Germinal center (tissue), 1 donor: ENCODE data around the gene BPGM.

Source experiments
- DNase-seq: peaks from one replicate; pipeline ENCODE4 v3.0.0; 2012; ENCODE audit warnings: mixed read lengths, low spot score

BPGM gene

DNA sequence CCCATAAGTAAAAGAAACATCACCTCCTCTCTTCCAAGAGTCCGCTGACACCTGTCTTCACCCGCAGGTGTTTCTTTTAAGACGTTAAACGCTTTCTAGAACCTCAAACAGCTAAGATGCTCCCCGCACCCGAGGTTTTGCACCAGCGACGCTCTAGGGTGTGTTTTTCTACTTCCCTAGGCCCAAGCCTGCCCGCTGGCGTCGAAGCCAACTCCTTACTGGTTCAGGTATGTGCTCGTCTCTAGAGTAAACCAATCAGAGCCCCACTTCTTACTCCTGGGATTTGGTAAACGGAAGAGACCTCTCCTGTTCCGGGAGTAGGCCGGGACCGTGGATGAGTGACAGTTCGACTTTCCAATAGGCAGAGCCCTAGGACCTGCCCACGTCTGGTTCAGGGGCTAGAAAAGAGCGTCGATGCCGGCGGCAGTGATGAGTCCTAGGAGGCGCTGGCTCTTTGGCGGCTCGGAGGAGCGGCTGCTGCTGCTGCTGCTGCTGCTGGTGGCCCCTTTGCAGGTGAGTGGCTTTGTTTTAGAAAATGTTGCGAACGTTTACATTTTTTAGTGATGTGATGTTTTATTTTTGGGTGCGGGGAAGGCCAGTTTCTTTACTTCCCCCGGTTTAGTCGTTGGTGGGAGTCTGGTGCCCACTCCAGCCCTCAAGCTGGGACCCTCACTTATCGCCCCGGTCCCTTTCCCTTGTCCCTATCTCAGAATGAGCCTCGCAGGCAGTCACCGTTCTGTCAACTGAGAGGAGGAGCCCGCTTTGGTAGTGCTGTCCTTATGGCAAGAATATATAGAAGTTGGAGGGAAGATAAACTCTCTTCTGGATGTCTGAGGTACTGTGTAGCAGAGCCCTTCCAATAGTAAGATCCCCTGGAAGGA, at the start of gene BPGM:
Gene BPGM (plus strand): TSS at position 429 of the 881 bp plus-strand sequence. CDS start 14,655 bp downstream, outside the sequence.
- DNase-seq: peak; percentile 97

DNA sequence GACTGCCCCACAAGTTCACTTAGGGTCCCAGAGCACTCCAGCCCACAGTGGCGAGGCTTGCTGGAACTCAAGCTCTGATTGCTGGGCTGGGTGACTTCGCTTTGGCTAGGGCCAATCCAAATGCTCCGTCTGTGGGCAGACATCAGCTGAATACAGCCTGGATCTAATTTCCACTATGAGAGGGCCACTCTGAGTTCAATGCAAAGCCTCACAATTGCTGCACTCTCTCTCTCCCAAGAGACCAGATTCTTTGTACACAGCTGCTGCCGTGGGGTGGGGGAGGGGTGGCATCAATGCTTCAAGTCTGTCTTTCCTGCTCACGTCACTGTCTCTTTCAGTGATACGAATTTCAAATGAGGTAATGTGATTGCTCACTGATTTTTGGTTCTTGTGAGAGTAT, 47.3 kb upstream of the BPGM start:
- no peak for DNase-seq

DNA sequence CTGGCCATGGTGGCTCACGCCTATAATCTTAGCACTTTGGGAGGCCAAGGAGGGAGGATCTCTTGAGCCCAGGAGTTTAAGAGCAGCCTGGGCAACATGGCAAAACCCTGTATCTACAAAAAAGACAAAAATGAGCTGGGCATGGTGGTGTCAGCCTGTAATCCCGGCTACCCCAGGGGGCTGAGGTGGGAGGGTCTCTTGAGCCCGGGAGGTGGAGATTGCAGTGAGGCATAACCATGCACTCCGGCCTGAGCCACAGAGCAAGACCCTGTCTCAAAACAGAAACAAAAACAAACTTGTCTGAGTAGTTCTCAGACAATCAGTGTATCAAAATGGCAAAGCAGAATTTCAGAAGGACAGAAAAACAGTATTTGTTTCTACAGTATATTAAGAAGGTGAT, 45.2 kb upstream of the BPGM start:
- no peak for DNase-seq

DNA sequence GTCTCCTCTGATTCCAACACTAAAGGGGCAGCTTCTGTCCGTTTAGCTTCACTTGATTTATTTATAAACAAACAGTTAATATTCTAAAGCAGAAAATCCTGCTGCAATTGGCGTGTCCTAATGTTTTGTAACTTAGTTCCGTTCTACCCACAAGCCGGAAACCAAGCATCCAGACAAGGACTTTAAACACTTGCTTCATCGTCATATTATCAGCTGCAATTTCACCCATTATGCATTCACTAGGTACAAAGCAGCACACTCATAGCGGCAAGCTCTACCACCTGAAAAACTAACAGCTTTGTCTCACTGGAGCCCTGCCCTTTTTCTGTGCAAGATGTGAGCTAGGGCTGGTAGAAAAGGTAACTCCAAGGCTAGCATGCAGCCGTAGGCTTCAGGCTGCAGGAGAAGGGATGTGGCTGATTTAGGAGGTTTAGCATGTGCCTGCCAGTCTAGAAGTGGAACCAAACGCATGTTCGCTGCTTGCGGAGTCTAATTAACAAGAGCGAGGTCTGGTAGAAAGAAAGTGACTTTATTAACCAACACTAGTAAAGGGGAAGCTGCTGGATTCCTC, 43.7 kb upstream of the BPGM start:
- no peak for DNase-seq

DNA sequence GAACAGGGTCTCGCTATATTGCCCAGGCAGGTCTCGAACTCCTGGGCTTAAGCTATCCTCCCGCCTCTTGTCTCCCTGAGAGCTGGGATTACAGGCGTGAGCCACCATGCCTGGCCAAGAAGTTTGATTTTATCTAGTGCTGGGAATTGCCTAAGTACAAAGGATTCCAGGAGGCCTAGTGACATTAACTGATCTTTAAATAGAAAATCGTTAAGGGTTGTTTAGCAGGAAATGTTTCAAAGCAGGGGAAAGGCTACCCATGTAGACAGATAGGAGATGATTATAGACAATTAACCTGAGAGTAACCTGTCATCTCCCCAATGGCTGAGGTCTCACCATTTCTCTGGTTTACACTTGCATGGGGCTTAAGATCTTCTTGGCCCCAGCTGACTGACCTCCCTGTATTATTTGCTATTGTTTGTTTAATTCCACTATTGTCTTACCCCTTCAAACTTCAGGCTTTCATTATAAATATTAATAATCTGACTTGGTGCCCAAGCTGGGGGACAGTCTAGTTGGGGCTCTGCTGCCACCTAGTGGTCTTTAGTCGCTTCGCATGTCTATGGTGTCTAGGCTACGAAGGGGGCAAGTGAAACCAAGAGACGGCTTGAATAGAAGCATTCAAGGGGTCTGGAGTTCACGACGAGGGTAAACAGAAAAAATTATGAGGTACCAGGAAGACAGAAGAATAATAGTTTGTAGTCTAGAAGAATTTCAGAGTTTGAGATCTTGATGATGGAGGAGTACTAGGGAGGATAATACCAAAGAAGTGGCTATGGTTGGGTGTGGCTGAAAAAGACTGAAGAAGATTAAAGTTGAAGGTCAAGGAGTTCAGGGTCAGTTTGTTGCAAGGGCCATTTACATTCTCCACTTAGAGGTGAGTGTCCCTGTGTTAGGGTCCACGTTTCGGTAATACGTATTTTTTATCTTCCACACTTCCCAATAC, 40.4 kb upstream of the BPGM start:
- DNase-seq: peak; percentile 49

DNA sequence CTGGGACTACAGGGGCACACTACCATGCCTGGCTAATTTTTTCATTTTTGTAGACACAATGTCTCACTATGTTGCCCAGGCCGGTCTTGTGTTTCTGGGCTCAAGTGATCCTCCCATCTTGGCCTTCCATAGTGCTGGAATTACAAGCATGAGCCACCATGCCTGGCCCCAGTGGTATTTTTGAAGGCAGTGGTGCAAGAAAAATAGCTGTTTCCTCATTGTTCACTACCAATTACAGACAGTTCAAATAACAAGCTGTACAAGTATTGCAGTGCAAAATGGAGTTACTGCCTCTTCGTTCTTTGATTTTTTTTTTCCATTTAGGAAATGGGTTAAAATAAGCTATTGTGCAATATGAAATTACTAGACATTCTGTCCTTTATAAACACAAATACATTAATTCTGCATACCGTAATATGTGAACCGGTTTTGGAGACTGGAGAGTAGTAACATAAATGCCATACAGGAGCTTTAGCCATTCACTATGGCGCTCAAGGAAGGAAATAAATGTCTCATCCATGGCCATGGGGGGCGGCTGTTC, 35.0 kb upstream of the BPGM start:
- DNase-seq: no peak

DNA sequence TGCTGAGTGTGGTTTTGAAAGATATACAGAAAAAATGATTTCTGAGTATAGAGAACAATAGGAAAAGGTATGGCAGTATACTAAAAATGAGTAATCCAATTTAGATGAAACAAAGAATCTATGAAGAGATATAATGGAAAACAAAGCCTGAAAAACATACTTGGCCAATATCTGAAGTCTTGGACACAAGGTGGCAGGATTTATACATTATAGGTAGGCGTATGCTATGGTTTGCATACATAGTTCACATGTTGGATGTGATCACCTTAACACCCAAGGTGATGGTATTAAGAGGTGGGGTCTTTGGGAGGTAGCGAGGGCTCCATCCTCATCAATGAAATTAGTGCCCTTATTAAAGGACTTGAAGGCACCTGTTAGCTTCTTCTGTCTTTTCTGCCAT, 34.5 kb upstream of the BPGM start:
- DNase-seq: no peak

DNA sequence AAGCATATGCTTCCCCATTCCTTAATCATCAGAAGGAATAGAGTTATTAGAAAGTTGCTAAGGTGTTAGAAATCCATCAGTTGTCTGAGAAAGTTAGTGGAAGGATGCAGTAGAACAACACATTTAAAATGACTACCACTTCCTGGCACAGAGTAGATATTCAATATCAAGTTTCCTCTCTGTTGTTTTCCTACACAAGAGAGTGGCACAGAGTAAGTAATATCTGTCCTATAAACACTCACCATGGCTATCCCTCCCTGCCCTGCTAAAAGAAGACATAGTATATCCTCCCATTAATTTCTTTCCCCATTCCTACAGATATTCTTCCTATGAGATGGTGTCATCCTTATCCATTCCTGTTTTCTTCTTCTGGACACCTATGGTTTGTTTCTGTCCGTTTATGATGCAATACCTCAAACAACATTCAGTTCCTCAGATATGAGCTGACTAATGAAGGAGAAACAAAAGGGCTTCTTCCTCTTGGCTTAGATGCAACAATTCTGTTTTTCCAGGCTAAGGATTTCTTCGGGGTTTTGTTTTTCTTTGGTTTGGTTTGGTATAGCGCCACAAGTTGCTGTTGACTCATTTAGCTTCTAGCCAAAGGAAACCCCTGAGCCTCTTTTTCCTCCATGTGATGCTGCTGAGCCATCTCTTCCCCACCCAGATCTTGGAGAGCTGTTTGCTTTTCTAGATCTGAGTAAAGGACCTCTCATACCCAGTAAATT, 32.9 kb upstream of the BPGM start:
- DNase-seq: no peak

DNA sequence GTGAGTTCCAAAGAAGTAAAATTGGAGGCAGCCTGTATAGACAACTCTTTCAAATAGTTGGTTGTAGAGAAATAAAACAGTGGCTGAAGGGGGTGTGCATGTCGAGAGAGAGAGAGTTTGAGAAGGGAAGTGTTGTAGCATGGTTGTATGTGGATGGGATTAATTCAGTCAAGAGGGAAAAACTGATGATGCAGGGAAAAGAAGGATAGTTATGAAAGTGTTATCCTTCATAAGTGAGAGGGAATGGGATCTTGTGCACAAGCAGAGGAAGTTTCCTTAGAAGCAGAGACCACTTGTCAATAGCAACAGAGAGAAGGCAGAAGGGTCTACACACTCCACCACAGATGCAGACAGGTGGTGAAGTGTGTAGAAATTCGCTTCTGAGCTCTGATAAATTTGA, 30.0 kb upstream of the BPGM start:
- DNase-seq: no peak

DNA sequence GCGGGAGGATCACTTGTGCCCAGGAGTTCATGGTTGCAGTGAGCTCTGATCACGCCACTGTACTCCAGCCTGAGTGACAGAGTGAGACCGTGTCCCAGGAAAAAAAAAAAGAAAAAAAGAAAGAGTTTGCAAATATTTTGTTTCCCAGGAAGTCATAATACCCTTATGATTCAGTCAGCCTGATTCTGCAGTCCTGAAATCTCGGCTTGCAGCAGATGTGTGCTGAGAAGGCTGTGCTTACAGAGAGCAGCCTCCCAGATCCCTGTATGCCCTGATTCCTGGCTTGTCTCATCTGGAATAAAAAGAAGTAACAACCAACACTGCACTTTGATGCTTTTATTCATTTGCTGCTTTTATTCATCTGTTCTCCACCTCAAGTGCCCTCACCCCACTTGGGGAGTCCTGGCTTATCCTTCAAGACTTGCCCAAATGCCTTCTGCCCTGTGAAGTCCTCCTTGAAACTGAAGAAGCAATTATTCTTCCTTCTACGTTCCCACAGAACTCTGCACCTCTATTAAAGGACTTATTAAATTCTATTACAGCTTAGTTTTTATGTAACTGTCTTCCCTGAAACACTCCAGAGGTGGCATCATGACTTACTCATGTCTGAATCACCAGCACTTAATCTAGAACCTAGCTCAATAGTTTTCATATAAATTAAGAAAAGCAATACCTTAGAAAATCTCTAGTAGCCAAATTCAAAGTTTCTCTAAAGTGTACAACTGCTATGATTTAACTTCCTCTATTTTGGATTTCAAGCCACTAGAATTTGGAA, 27.7 kb upstream of the BPGM start:
- DNase-seq: no peak

DNA sequence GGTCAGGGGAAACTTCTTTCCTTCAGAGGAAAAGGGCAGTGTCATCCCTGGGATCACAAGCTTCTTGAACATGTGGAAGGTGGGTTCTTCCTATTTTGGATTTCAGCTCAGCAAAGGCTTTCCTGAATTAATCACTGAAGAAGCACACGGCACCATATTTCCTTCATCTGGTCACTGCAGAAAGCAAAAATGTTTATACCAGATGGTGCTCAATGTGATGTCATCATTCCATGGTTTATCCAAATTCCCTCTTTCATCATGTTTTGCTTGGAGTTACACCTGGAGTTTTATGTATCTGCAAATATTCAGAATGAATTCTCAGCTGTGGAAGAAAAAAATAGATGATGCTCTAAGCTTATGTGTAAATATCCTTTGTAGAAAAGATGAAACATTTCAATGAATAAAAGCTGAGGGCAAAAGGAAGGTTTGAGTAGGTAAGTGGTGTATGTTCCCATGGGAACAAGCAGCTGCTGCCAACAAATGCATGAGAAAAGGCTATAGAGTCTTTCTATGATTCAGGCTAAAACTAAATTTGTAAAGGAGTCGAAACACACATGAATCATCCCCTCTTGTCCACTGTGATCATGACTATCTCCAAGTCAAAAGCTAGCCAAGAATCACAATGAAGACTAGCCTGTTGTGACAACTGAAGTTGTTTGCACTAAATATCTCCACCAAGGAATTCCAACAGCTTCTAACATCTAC, 26.9 kb upstream of the BPGM start:
- no peak for DNase-seq

DNA sequence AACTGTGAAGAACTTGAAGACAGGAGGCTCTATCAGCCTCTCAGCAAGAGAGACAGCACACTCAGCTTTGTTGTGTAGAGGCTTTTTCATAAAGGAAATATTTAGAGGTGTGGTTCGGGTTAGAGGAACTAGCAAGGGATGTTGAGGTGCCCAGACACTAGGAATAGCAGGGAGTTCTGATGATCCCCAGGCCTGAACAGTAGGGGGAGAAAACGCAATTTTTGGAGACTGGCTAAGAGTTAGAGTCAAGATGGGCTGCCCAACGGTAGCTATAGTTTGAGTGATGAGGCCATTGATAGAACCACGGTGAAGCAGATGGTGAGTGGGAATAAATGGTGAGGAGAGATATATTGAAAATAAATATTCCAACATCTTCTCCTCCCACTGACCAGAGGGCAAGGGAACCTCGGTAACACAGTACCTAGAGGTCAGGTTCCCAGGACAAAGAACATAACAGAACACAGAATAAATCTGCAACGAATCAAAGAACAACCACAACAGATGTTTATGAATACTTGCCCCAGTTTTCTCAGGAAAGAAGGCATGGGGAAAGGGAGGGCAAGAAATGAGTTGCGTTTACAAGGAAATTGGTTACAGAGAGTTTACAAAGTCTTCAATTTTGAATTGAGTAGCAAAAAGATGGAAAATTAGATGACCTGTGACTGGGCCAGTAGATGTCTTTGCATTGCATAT, 24.2 kb upstream of the BPGM start:
- no peak for DNase-seq

DNA sequence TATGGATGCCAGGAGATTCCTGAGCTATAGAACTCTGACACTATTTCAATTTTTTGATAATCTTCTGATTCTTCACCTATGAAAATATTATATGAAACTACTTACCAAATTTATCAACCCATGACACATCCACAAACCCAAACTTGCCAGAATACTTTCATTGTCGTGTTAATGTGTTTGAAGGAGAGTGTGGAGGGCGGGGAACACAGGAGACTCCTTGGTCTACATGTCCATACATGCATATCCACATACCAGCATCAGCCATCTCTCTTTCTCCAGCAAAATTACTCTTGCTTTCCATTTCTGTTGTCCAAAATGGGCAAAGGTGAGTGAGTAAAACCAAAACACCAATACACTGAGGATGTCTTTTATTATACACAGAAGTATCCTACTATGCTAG, 23.5 kb upstream of the BPGM start:
- no peak for DNase-seq

DNA sequence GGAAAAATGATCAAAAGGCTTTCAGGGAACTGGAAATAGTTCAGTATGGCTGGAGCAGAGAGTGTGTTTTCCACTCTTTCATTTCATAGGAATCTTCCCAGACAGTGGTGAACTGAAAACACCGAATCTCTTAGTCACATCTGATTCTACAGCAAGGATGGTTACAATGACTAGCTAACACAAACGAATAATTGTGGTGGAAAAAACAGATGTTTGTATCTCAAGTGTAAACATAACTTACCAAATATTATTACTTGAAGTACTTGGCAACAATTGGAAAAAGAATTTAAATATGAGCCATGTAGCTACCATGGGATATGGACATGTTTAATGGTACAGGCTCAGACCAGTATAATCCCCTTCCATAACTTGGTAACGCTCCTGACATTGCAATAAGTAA, 21.1 kb upstream of the BPGM start:
- DNase-seq: no peak

DNA sequence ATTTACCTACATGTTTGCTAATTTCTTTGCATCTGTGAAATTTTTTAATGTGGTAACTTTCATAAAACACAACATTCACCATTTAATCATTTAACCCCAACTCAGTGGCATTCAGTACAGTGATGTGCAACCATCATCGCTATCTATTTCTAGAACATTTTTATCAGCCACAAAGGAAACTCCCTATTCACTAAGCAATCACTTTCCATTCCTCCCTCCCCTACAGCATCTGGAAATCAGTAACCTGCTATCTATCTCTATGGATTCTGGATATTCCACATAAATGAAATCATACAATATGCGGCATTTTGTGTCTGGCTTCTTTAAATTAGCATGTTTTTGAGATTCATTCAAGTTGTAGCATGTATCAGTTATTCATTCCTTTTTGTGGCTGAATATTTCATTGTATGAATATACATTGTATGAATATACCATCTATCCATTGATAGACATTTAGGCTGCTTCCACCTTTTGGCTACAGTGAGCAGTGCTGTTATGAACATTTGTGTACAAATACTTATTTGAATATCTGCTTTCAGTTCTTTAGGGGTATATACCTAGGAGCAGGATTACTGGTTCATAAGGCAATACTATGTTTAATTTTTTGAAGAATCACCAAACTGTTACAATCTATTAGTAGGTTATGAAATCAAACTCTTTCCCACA, 19.4 kb upstream of the BPGM start:
- no peak for DNase-seq

DNA sequence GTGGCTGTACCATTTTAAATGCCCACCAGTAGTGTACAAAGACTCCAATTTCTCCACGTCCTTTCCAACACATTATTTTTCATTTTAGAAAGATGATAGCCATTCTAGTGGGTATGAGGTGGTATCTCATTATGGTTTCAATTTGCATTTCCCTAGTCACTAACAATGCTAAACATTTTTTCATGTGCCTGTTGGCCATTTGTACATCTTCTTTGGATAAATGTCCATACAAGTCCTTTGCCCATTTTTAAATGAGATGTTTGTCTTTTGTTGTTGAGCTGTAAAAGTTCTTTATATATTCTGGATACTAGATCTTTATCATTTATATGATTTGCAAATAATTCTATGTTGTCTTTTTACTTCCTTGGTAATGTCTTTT, 18.9 kb upstream of the BPGM start:
- no peak for DNase-seq

DNA sequence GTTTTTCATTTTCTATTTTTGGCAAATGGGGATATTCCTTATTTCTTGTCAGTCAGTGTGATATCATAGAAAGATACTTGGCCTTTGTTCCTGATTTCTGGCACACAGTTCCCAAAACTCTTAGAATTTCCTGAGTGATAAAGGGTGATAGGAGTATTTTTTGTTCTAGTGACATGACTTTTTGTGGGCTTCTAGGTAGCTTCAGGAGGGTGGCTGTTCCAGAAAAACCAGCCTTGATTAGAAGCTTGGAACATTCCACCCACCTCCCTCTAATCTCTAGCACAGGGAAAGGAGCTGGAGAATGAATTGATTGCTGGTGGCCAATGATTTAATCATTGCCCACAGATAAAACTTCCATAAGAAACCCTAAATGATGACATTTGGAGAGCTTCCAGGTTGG, 17.2 kb upstream of the BPGM start:
- no peak for DNase-seq

DNA sequence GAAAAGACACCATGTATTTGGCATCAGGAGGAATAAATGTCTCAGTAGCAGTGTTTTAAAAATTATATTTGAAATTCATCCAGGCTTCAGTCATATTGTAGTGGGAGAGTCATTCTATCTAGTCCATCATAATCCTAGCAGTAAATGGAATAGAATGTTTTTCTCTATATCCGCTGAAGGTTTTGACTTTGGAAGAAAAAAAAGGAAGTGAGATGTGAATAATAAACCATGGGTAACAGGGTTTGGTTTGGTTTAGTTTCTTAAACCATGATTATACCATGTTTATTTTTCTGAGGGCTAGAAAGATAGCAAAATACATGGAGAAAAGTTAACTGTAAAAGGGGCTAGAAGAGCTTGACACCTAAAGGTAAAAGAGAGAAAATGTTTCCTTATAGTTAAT, 16.4 kb upstream of the BPGM start:
- DNase-seq: no peak

DNA sequence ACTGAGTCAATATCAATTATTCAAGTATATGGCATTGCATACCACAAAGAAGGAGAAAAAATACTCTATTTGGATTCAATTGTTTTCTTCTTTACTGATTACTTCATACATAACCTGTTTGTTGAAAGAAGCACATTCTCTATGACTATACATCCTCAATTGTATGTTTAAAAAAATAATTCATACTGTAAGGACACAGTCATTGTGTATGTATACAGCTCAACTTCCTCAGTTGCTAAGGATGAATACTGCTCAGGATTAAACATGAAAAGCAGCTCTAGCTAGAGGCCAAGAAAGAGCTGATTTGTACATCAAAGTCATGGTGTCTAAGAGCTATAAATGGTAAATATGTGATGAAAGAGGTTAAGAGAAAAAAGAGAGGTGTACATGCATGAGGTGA, 15.8 kb upstream of the BPGM start:
- DNase-seq: no peak
